Endodermal cell (in vitro differentiated cells): ENCODE measurements around the gene EXOSC10. TPM values are rescaled to one million over a fixed set of nuclear protein-coding genes. Genes with fewer than 3 reads are reported as not detected.

Experiments used
- DNase-seq: peaks from one replicate; pipeline ENCODE4 v3.0.0-alpha.2; 2017
- H3K27ac ChIP-seq: 2 replicates; pipeline ENCODE4 v1.5.1; 2013; ENCODE audit warnings: mild to moderate bottlenecking, low read depth, low read length, moderate library complexity
- H3K27me3 ChIP-seq: 2 replicates; pipeline ENCODE4 v1.6.1; 2013; ENCODE audit warnings: mild to moderate bottlenecking, low read length, moderate library complexity; ENCODE audit not compliant: insufficient read depth, control insufficient read depth, poor library complexity, severe bottlenecking
- H3K36me3 ChIP-seq: 2 replicates; pipeline ENCODE4 v1.7.0; 2013; ENCODE audit warnings: mild to moderate bottlenecking, low read length, moderate library complexity; ENCODE audit not compliant: control insufficient read depth, insufficient read depth
- H3K4me1 ChIP-seq: one replicate; pipeline ENCODE4 v1.7.0; 2013; ENCODE audit warnings: low read length; ENCODE audit not compliant: control insufficient read depth, insufficient read depth
- H3K4me3 ChIP-seq: 2 replicates; pipeline ENCODE4 v1.5.1; 2013; ENCODE audit warnings: mild to moderate bottlenecking, low read length, moderate library complexity
- H3K9ac ChIP-seq: 2 replicates; pipeline ENCODE4 v1.6.1; 2013; ENCODE audit warnings: mild to moderate bottlenecking, low read length, moderate library complexity; ENCODE audit not compliant: poor library complexity, severe bottlenecking; ENCODE audit errors: extremely low read depth
- H3K9me3 ChIP-seq: 2 replicates; pipeline ENCODE4 v1.6.1; 2013; ENCODE audit warnings: mild to moderate bottlenecking, low read length, moderate library complexity; ENCODE audit not compliant: control insufficient read depth
- H3K27ac Mint-ChIP-seq: 2 replicates; pipeline ENCODE4 v1.8.0; 2020; ENCODE audit warnings: mixed read lengths
- H3K27me3 Mint-ChIP-seq: 2 replicates; pipeline ENCODE4 v1.8.0; 2021; ENCODE audit warnings: mild to moderate bottlenecking, mixed read lengths; ENCODE audit not compliant: insufficient read depth
- H3K36me3 Mint-ChIP-seq: 2 replicates; pipeline ENCODE4 v1.8.0; 2020; ENCODE audit warnings: low read depth, mixed read lengths
- H3K4me1 Mint-ChIP-seq: 2 replicates; pipeline ENCODE4 v1.8.0; 2020; ENCODE audit warnings: mixed read lengths
- H3K4me3 Mint-ChIP-seq: 2 replicates; pipeline ENCODE4 v1.8.0; 2020; ENCODE audit warnings: mild to moderate bottlenecking, moderate library complexity, mixed read lengths
- H3K9me3 Mint-ChIP-seq: 2 replicates; pipeline ENCODE4 v1.8.0; 2020; ENCODE audit warnings: mild to moderate bottlenecking, mixed read lengths
- CTCF ChIP-seq: fragments of 200-600 bp; sonication (generic); conservative IDR thresholded peaks from 2 replicates; pipeline ENCODE4 v1.5.0; 2021; ENCODE audit warnings: antibody characterized with exemption, mild to moderate bottlenecking
- WGBS, 2 experiments: methylation state at CpG; one replicate each; pipeline versions ENCODE4 v1.1.5 to v1.1.7; 2013; ENCODE audit warnings: missing lambda C conversion rate in 2 of 2, mixed read lengths in 1 of 2; ENCODE audit not compliant: insufficient coverage in 1 of 2, insufficient read length in 1 of 2; 5-methylcytosine and 5-hydroxymethylcytosine counted together
- total RNA-seq, 2 donors: library from RNA; stranded (reverse); fragmentation: NEBNext Ultra II Directional in 1 of 2; extraction: Animal tissue kit (Norgen Biotek cat#: 25700) in 1 of 2; gene quantifications; 2 replicates in 1 of 2; 3 replicates in 1 of 2; pipeline ENCODE4 v1.2.1, GENCODE V29; 2021

The EXOSC10 gene
- total RNA-seq, 2 donors from 2014 or later, result 81.4 to 89.7 TPM

DNA sequence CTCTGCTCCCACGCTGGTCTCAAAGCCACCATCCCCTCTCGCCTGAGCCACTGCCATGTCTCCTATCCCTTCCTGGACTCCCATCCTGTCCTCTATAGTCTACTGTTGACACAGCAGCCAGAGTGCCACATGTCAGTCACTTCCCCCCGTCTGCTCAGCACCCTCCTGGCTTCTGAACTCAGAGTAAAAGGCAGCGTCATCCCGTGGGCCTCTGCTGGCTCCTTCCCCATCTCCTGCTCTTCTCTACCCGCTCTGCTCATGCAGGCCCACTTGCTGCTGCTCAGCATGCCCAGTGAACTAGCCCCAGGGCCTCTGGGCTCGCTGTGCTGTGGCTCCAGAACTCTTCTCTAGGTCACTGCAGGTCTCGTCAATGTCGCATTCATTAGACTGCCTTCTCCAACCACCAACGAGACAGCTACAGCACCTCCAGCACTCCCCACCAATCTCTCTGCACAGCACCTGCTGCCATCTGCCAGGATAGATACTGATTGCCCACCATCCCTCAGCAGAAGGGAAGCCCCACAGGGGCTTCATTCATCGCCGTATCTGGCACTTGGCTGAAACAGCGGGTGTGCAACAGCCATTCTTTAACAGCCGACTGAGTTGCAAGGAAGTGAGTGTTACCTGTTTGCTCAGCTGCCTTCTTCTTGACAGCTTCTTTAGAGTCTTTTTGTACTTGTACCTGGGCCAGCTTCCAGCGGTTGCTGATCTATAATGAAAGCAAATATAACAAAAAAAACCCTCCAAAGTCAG is 28.0 kb downstream of the EXOSC10 start:
- Mint-ChIP-seq H3K4me1 (no peaks in the 10 kb centered on the region), H3K27me3 (no peaks in the 10 kb centered on the region), H3K36me3 (peaks cover 78% of the 10 kb centered on the region), H3K27ac (no peak overlapping the region), H3K4me3 (no peak overlapping the region), H3K9me3 (no peaks in the 10 kb centered on the region)
- H3K27ac ChIP-seq, result no peak overlapping the region
- no peak for TF ChIP-seq CTCF
- no peaks in the 10 kb centered on the region for H3K4me1 ChIP-seq
- no peaks in the 10 kb centered on the region for H3K27me3 ChIP-seq
- no peak overlapping the region for H3K4me3 ChIP-seq
- peaks cover 89% of the 10 kb centered on the region for H3K36me3 ChIP-seq
- DNase-seq, result no peak
- H3K9me3 ChIP-seq, result no peaks in the 10 kb centered on the region
- H3K9ac ChIP-seq, result no peak overlapping the region
- WGBS, 2 experiments, result 88 to 89% methylated on average over 9 to 15 of the region's 15 CpGs

DNA sequence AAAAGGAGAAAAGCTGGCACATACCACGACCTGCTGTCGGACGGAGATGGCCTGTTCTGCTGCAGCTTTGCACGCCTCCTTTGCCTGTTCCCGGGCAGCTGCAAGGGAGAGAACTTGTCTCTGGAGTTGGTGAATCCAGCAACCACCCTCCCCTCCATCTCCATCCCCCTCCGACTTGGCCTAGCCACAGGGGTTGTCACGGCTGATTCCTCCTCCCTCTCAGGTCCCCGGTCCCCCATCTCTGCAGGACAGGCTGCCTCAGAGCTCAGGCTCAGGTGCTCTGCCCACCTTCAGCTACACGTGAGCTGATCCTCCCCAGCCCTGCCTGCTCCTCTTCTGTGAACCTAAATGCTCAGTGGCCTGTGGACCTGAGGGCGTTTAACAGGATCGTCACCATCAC is 28.8 kb downstream of the EXOSC10 start:
- no peak overlapping the region for H3K27ac Mint-ChIP-seq
- Histone ChIP-seq H3K4me3 (no peak overlapping the region), H3K27me3 (no peaks in the 10 kb centered on the region), H3K27ac (no peak overlapping the region), H3K9ac (no peak overlapping the region), H3K9me3 (no peaks in the 10 kb centered on the region), H3K36me3 (peaks cover 90% of the 10 kb centered on the region), H3K4me1 (no peaks in the 10 kb centered on the region)
- 93 to 94% methylated on average over 11 of the region's 11 CpGs for WGBS, 2 experiments
- H3K4me3 Mint-ChIP-seq, result no peak overlapping the region
- no peaks in the 10 kb centered on the region for H3K4me1 Mint-ChIP-seq
- H3K27me3 Mint-ChIP-seq, result no peaks in the 10 kb centered on the region
- no peaks in the 10 kb centered on the region for H3K9me3 Mint-ChIP-seq
- DNase-seq, result no peak
- H3K36me3 Mint-ChIP-seq, result peaks cover 76% of the 10 kb centered on the region
- TF ChIP-seq CTCF, result no peak

- no peak overlapping the region for H3K27ac Mint-ChIP-seq
- Histone ChIP-seq H3K36me3 (peaks cover 92% of the 10 kb centered on the region), H3K9ac (no peak overlapping the region), H3K9me3 (no peaks in the 10 kb centered on the region), H3K27me3 (no peaks in the 10 kb centered on the region), H3K4me3 (no peak overlapping the region), H3K4me1 (no peaks in the 10 kb centered on the region), H3K27ac (no peak overlapping the region)
- WGBS, 2 experiments, result 95% methylated on average over 15 to 17 of the region's 17 CpGs
- H3K4me1 Mint-ChIP-seq, result no peaks in the 10 kb centered on the region
- H3K9me3 Mint-ChIP-seq, result no peaks in the 10 kb centered on the region
- no peak overlapping the region for H3K4me3 Mint-ChIP-seq
- H3K27me3 Mint-ChIP-seq, result no peaks in the 10 kb centered on the region
- TF ChIP-seq CTCF, result no peak
- DNase-seq, result no peak
- peaks cover 74% of the 10 kb centered on the region for H3K36me3 Mint-ChIP-seq
Observed at GRCh38 chr1:11068600-11069473, 30.8 kb downstream of the EXOSC10 start.
